ENCODE measurements around the gene TEX51. TPM values are rescaled to one million over a fixed set of nuclear protein-coding genes. Genes with fewer than 3 reads are reported as not detected.

TEX51 gene
- total RNA-seq, 2 experiments from 2014 or later = not detected

GRCh38 chr2:126890551-126891450 lies 7.9 kb upstream of the TEX51 start:
- DNase-seq (no peak), ATAC-seq (no peak)
- H3K4me3 Mint-ChIP-seq = no peak overlapping the region
- H3K27ac Mint-ChIP-seq = no peak overlapping the region
- H3K9me3 Mint-ChIP-seq (ENCODE audit: low read depth) = no peaks in the 10 kb centered on the region
- peaks cover 8% of the 10 kb centered on the region for H3K27me3 Mint-ChIP-seq
- CTCF ChIA-PET = interaction anchor here (2.3 kb wide), 1 partner anchor 81 kb away, joined by 5 read pairs; no protein-coding TSS in a partner anchor
- no peaks in the 10 kb centered on the region for H3K36me3 Mint-ChIP-seq
- H3K4me1 Mint-ChIP-seq = peaks cover 2% of the 10 kb centered on the region

DNA sequence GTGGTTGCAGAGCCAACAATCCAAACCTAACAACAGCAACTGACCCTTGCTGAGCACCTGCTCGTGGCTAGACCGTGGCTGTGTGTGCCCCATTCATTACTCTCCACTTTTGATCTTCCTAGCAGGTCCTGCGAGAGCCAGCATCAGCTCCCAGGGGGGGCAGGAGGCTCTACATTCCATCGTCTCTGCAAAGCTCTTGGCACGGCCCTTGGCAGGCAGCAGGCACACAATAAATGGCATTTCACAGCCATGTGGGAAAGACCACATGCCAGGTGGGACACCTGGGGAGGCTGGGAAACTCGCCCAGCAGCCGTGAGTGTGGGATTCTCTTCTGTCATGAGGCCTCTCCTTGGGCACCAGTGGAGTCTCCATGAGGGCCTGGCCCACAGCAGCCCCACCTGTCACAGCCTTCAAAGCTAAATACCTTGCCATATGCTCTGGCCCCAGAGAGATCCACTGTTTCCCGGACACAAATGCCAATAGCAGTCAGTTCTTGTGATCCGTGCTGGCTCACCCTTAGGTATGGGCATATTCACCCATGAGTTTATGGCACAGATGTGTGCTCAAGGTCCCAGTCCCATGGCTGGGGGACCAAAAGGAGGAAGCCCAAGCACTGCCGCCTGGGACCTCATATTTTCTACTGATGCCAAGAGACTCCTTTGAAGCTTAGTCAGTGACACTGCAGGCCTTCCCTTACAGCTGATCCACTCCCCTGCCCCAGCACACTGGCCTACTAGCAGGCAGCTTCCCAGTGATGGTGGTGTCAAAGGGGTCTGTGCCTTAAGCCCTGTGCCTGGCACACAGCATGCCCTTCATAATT lies 6.8 kb upstream of the TEX51 start:
- DNase-seq = no peak
- no peak overlapping the region for H3K4me3 Mint-ChIP-seq
- no peak for ATAC-seq
- no peaks in the 10 kb centered on the region for H3K4me1 Mint-ChIP-seq
- H3K27me3 Mint-ChIP-seq = peaks cover 3% of the 10 kb centered on the region
- no peaks in the 10 kb centered on the region for H3K9me3 Mint-ChIP-seq (ENCODE audit: low read depth)
- CTCF ChIA-PET = interaction anchor here (1.2 to 2.3 kb wide), 2 partner anchors 11 to 80 kb away, joined by 3 to 5 read pairs; no protein-coding TSS in a partner anchor
- H3K36me3 Mint-ChIP-seq = no peaks in the 10 kb centered on the region
- no peak overlapping the region for H3K27ac Mint-ChIP-seq

GRCh38 chr2:126893153-126893552 lies 5.5 kb upstream of the TEX51 start:
- Mint-ChIP-seq H3K4me1 (no peaks in the 10 kb centered on the region), H3K36me3 (no peaks in the 10 kb centered on the region), H3K9me3 (ENCODE audit: low read depth) (no peaks in the 10 kb centered on the region), H3K27me3 (no peaks in the 10 kb centered on the region), H3K27ac (no peak overlapping the region), H3K4me3 (no peak overlapping the region)
- CTCF ChIA-PET = interaction anchor here (1.2 kb wide), 1 partner anchor 12 kb away, joined by 3 read pairs; no protein-coding TSS in a partner anchor
- DNase-seq (no peak), ATAC-seq (no peak)

GRCh38 chr2:126893606-126894005 lies 5.1 kb upstream of the TEX51 start:
- no peak overlapping the region for H3K4me3 Mint-ChIP-seq
- no peak for DNase-seq
- no peaks in the 10 kb centered on the region for H3K36me3 Mint-ChIP-seq
- no peaks in the 10 kb centered on the region for H3K27me3 Mint-ChIP-seq
- H3K9me3 Mint-ChIP-seq (ENCODE audit: low read depth) = no peaks in the 10 kb centered on the region
- H3K27ac Mint-ChIP-seq = no peak overlapping the region
- no peaks in the 10 kb centered on the region for H3K4me1 Mint-ChIP-seq
- ATAC-seq = no peak
- CTCF ChIA-PET = no interaction called here

- H3K4me1 Mint-ChIP-seq = no peaks in the 10 kb centered on the region
- H3K4me3 Mint-ChIP-seq = no peak overlapping the region
- no peak overlapping the region for H3K27ac Mint-ChIP-seq
These were observed 4.6 kb upstream of the TEX51 start for GRCh38 chr2:126894082-126894481.

DNA sequence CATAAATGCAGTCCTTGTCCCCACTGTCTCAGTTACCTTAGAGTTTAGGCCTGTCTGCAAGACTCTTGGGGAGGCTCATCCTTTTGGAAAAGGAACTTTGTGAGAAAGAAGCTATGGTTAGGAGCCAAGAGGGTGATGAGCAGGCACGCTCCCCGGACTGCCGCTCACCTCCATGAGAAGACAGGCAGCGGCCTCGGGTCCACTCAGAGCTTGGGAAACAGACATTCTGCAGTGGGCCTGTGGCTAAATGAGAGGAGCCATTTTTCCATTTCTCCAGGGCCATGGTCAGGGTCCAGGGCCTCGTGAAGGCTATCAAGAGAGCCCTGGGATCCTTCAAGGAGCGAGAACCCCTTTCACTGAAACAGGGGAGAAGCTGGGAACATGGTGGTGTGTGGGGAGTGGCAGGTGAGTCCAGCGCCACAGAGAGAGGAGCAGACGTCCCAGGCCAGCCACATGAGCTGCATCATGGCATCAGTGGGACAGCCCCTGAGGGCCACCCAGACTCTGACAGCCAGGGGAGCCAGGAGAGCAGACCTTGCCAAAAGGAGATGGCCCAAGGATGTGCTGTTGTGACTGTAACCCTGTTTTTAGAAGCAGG lies 4.0 kb upstream of the TEX51 start:
- no peaks in the 10 kb centered on the region for H3K36me3 Mint-ChIP-seq
- CTCF ChIA-PET = no interaction called here
- no peak overlapping the region for H3K27ac Mint-ChIP-seq
- H3K4me1 Mint-ChIP-seq = no peaks in the 10 kb centered on the region
- no peak for DNase-seq
- no peak for ATAC-seq
- H3K27me3 Mint-ChIP-seq = no peaks in the 10 kb centered on the region
- no peaks in the 10 kb centered on the region for H3K9me3 Mint-ChIP-seq (ENCODE audit: low read depth)
- no peak overlapping the region for H3K4me3 Mint-ChIP-seq

More at GRCh38 chr2:126894082-126894481, 4.6 kb upstream of the TEX51 start:
- H3K27me3 Mint-ChIP-seq = no peaks in the 10 kb centered on the region
- CTCF ChIA-PET = no interaction called here
- ATAC-seq (no peak), DNase-seq (no peak)
- no peaks in the 10 kb centered on the region for H3K36me3 Mint-ChIP-seq
- no peaks in the 10 kb centered on the region for H3K9me3 Mint-ChIP-seq (ENCODE audit: low read depth)

- no peak overlapping the region for H3K27ac Mint-ChIP-seq
- CTCF ChIA-PET = no interaction called here
- no peaks in the 10 kb centered on the region for H3K4me1 Mint-ChIP-seq
- H3K9me3 Mint-ChIP-seq (ENCODE audit: low read depth) = no peaks in the 10 kb centered on the region
- H3K27me3 Mint-ChIP-seq = no peaks in the 10 kb centered on the region
- ATAC-seq (no peak), DNase-seq (no peak)
- H3K4me3 Mint-ChIP-seq = no peak overlapping the region
- H3K36me3 Mint-ChIP-seq = no peaks in the 10 kb centered on the region
These were observed 3.4 kb upstream of the TEX51 start for GRCh38 chr2:126895336-126895735.

GRCh38 chr2:126896471-126896870 lies 2.2 kb upstream of the TEX51 start:
- ATAC-seq = no peak
- H3K27me3 Mint-ChIP-seq = no peaks in the 10 kb centered on the region
- no peak overlapping the region for H3K27ac Mint-ChIP-seq
- no peak overlapping the region for H3K4me3 Mint-ChIP-seq
- CTCF ChIA-PET = no interaction called here
- H3K9me3 Mint-ChIP-seq (ENCODE audit: low read depth) = no peaks in the 10 kb centered on the region
- no peak for DNase-seq
- no peaks in the 10 kb centered on the region for H3K4me1 Mint-ChIP-seq
- H3K36me3 Mint-ChIP-seq = no peaks in the 10 kb centered on the region

- Mint-ChIP-seq H3K27me3 (peaks cover 2% of the 10 kb centered on the region), H3K27ac (no peak overlapping the region), H3K36me3 (no peaks in the 10 kb centered on the region), H3K4me1 (no peaks in the 10 kb centered on the region), H3K4me3 (no peak overlapping the region), H3K9me3 (ENCODE audit: low read depth) (no peaks in the 10 kb centered on the region)
- CTCF ChIA-PET = no interaction called here
- DNase-seq (no peak), ATAC-seq (no peak)
These were observed 1.0 kb downstream of the TEX51 start for GRCh38 chr2:126899616-126900185.

DNA sequence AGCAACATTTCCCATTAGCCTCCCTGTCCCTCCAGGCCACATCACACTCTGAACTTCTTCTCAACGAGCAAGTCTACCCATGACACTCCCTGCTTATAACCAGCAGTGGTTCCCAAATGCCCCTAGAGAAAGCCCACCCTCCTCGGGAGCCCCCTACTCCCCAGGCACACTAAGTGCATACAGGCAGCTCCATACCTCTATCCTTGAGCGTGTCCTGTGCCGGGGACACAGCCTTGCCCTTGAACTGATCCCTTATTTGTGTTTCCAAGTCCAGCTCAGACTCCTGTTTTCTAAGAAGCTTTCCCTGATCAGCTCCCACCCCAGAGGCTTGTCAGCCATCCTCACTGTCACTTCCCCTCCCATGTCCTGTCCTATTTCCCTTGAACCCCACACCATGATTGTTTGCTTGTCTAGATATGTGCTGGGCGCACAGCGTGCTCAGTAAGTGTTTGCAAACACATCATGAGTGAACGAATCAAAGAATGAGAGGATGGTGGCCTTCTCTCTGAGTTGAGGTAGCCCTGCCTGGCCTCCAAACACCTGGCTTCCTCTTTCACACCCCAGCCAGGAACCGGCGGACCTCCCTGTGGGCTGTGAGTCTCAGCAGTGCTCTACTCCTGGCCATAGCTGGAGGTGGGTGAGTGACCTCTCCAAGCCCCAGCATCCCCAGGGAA lies 2.1 kb downstream of the TEX51 start:
- DNase-seq (no peak), ATAC-seq (no peak)
- H3K27me3 Mint-ChIP-seq = peaks cover 2% of the 10 kb centered on the region
- H3K4me3 Mint-ChIP-seq = no peak overlapping the region
- H3K27ac Mint-ChIP-seq = no peak overlapping the region
- no peaks in the 10 kb centered on the region for H3K9me3 Mint-ChIP-seq (ENCODE audit: low read depth)
- CTCF ChIA-PET = no interaction called here
- no peaks in the 10 kb centered on the region for H3K36me3 Mint-ChIP-seq
- no peaks in the 10 kb centered on the region for H3K4me1 Mint-ChIP-seq

DNA sequence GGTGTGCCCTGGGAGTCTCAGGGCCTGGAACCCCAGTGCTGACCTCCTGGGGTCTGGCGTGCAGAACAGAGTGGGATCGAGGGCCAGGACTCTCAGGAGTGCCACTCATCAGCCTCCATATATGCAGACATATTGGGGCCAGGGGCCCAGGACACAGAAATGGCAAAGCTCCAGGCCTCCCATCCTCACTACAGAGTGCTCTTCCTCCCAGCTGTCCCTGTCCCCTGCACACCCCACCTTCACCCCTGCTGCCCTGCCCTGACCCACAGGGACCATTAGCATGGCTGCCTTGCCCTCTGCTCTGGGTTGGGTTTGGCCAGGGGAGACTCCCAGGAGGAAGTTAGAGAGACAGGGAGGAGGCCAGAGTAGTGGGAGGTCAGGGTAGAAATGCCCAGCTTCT lies 2.8 kb downstream of the TEX51 start:
- Mint-ChIP-seq H3K4me1 (no peaks in the 10 kb centered on the region), H3K4me3 (no peak overlapping the region), H3K27ac (no peak overlapping the region), H3K9me3 (ENCODE audit: low read depth) (no peaks in the 10 kb centered on the region), H3K36me3 (no peaks in the 10 kb centered on the region), H3K27me3 (peaks cover 2% of the 10 kb centered on the region)
- CTCF ChIA-PET = no interaction called here
- ATAC-seq (no peak), DNase-seq (no peak)

GRCh38 chr2:126902152-126902835 lies 3.6 kb downstream of the TEX51 start:
- no peak for ATAC-seq
- no peak for DNase-seq
- Mint-ChIP-seq H3K27me3 (peaks cover 2% of the 10 kb centered on the region), H3K4me3 (no peak overlapping the region), H3K27ac (no peak overlapping the region), H3K36me3 (no peaks in the 10 kb centered on the region), H3K4me1 (no peaks in the 10 kb centered on the region), H3K9me3 (ENCODE audit: low read depth) (no peaks in the 10 kb centered on the region)
- CTCF ChIA-PET = no interaction called here

Data from activated CD8-positive, alpha-beta memory T cell treated with anti-CD3 and anti-CD28 coated beads, Interleukin-2, amount 10 ng/mL, durations not matched to agents 7 days and 5 days (primary cell).